KOPT-K1 (cell line): ENCODE measurements around the gene UBAP1L.

Experiments
- H3K27ac ChIP-seq: fragments of 200-600 bp; sonication (generic); 2 replicates; pipeline ENCODE4 v1.5.1; 2016; ENCODE audit warnings: antibody characterized with exemption, mild to moderate bottlenecking, low read depth, low read length; ENCODE audit not compliant: poor library complexity, severe bottlenecking
- H3K36me3 ChIP-seq: fragments of 200-600 bp; sonication (generic); 2 replicates; pipeline ENCODE4 v1.5.1; 2017; ENCODE audit warnings: antibody characterized with exemption, mild to moderate bottlenecking, low read length, moderate library complexity; ENCODE audit not compliant: insufficient read depth
- H3K9me3 ChIP-seq: fragments of 200-600 bp; sonication (generic); 2 replicates; pipeline ENCODE4 v1.5.1; 2017; ENCODE audit warnings: antibody characterized with exemption, low read length, mild to moderate bottlenecking; ENCODE audit not compliant: insufficient read depth, poor library complexity, severe bottlenecking

UBAP1L gene

GRCh38 chr15:65068403-65068788, 46.6 kb downstream of the UBAP1L start:
- no peaks in the 10 kb centered on the region for H3K36me3 ChIP-seq
- no peak overlapping the region for H3K27ac ChIP-seq
- no peaks in the 10 kb centered on the region for H3K9me3 ChIP-seq

DNA sequence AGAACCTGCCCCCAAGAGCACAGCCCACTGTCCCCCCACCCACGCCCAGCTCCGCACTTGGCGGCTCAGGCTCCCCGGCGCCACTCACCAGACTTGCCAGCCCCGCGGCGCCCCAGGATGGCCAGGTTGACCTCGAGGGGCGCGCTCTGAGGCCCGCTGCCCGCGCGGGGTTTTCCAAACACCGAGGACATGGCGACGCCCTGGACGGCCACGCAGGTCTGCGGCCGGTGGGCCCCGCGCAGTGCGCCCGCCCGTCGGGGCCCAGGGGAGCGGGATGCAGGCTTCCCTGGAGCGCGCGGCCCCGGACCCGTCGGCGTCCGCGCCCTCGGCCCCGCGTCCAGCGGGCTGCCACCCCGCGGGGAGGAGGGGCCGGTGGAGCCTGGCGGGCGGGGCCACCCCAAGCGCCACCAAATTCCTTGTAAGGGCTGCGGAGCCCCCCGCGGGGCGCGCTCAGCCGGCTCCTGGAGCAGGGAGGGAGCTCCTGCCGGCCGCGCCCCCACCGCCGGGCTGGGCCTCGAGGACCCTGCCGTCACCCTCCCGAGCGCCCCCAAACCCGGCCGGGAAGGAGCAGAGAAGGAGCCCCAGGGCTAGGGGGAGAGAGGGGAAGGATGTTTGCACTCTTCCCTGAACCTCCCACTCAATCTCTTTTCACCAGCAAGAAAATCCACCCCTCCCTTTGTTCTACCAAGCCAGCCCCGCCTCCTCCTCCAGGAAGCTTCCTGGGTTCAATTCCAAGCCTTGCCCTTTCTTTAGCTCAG, 47.2 kb downstream of the UBAP1L start, which contains the start of gene RASL12:
RASL12 (minus strand) TSS at position 347 of the 758 bp plus-strand sequence; CDS start at position 191, 156 bp downstream.
- Histone ChIP-seq H3K36me3 (no peaks in the 10 kb centered on the region), H3K27ac (no peak within 1 kb of the TSS), H3K9me3 (no peaks in the 10 kb centered on the region)

DNA sequence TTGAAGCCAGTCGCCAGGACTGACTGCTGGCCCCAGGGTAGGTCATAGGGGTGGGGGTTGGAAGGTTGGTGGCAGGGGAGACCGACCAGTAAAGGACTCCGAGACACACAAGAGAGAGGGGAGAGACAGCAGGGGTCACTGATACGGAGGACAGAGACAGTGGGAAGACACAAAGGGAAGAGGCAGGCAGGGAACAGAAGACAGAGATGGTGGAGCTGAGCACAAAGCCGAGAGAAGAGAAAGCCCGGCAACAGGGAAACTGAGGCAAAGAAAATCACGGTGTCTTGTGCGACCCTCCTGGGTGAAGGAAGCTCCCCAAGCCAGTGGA, 47.7 kb downstream of the UBAP1L start:
- Histone ChIP-seq H3K36me3 (no peaks in the 10 kb centered on the region), H3K9me3 (no peaks in the 10 kb centered on the region), H3K27ac (no peak overlapping the region)

DNA sequence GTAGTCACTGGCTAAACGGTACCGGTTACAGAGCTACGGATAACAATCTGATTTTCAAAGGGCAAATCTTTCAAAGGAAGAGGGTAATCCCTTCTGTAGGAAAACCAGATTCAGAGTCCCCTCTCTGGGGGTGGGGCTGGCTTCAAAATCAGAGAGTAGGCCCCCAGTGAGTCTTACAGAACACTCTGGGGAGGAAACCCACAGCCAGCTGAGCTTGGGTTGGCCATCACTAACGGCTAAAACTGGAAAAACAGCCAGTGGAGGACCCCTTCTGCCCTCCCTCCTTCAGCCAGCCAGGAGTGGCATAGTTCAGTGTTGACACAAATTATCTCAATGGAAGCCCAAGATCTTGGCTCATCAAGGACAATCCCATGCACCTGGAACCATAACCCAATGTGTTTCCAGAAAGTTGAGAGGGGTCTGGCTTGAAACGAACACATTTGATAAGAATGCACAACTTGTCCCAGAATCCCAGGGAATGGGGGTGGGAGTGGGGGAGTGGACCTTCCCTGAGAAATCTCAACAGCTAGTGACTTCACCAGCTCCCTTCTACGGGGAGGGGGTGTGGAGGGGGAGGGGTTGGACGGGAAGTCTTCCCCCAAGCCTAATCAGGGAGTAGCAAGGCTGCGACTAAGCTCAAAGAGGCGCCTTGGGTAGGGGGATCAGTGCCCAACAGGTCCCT, 48.2 kb downstream of the UBAP1L start:
- Histone ChIP-seq H3K9me3 (no peaks in the 10 kb centered on the region), H3K36me3 (no peaks in the 10 kb centered on the region), H3K27ac (no peak overlapping the region)

- H3K27ac ChIP-seq: no peak overlapping the region
- no peaks in the 10 kb centered on the region for H3K36me3 ChIP-seq
- H3K9me3 ChIP-seq: no peaks in the 10 kb centered on the region
These were observed 48.9 kb downstream of the UBAP1L start for GRCh38 chr15:65066001-65066634.

- Histone ChIP-seq H3K9me3 (no peaks in the 10 kb centered on the region), H3K27ac (no peak overlapping the region), H3K36me3 (no peaks in the 10 kb centered on the region)
These were observed 52.3 kb downstream of the UBAP1L start for GRCh38 chr15:65062726-65063125.

- Histone ChIP-seq H3K27ac (no peak overlapping the region), H3K36me3 (no peaks in the 10 kb centered on the region), H3K9me3 (no peaks in the 10 kb centered on the region)
These were observed 52.9 kb downstream of the UBAP1L start for GRCh38 chr15:65062061-65062460.

DNA sequence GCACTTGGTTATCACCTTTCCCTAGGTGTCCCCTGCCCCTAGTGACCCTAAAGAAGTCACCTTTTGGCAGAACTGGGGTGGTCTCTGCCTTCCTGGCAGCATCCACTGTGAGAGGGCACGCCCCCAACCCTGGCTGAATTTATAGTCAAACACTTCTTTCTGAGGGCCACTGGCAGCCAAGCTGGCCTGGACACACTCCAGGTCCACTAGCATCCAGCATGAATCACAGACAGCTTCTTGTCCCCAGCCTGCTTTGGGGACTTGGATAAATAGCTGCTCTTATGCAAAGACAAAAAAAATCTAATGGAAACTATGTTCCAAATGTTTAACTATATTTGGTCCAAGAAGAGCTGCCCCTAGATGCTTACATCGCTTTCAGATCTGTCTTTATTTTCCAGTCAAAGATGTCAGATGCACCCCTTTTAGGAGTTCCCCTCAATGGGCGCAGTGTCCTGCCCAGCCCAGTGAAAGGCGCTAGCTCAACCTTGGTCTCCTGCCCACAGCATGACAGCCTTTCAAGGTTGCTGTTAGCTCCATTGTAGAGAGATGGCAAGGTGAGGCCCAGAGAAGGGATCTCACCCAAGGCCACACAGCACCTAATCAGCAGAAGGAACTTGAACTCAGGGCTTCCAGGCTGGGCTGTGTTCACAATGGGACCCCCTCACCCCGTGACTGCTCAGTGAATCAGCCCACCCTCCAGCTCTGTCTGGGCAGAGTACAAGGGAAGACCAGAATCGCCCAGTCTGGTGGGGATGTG, 54.2 kb downstream of the UBAP1L start:
- no peak overlapping the region for H3K27ac ChIP-seq
- no peaks in the 10 kb centered on the region for H3K36me3 ChIP-seq
- H3K9me3 ChIP-seq: no peaks in the 10 kb centered on the region

DNA sequence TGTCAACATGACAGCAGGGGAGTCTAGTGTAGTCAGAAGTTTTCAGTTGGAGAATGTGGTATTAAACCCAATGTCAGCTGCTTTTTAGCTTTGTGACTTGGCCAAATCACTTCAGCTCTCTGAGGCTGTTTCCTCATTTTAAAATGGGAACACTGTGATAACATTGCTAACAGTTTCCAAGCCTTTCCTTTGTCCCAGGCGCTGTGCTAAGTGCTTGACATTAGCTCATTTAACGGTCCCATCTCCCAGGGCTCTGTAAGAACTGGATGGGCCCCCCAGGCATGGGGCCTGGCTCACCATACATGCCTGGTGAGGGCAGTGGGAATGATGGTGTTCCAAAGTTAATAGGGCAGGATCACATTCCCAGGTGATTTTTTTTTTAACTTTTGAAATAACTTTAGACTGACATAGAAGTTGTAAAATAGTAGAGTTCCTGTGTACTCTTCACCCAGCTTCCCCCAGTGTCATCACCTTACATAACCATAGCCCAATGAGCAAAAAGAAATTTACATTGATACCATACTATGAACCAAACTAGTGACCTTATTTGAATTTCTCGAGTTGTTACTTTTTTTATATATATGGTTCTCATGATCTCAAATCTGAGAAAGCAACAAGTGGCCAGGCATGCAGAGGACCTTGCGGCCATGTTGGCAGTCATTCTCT, 54.9 kb downstream of the UBAP1L start:
- Histone ChIP-seq H3K9me3 (no peaks in the 10 kb centered on the region), H3K36me3 (no peaks in the 10 kb centered on the region), H3K27ac (no peak overlapping the region)

DNA sequence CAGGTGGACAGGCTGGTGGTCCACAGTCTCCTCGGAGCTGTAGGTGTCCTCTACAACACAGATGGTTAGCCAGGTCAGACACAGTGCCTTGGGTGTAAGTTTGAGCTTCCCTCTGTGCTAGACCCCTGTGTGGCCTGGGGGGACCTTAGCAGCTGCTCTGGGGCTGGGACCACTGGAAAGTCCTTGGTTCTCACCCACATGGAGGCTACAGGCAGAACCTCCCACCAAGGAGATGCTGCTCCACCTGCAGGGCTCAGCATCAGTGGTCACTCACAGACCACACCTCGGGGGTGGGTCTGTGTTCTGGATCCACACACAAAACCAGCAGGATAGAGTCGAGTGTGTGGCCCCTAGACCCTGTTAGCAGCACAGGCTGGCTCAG, 55.6 kb downstream of the UBAP1L start:
- H3K27ac ChIP-seq: no peak overlapping the region
- H3K9me3 ChIP-seq: no peaks in the 10 kb centered on the region
- H3K36me3 ChIP-seq: no peaks in the 10 kb centered on the region

DNA sequence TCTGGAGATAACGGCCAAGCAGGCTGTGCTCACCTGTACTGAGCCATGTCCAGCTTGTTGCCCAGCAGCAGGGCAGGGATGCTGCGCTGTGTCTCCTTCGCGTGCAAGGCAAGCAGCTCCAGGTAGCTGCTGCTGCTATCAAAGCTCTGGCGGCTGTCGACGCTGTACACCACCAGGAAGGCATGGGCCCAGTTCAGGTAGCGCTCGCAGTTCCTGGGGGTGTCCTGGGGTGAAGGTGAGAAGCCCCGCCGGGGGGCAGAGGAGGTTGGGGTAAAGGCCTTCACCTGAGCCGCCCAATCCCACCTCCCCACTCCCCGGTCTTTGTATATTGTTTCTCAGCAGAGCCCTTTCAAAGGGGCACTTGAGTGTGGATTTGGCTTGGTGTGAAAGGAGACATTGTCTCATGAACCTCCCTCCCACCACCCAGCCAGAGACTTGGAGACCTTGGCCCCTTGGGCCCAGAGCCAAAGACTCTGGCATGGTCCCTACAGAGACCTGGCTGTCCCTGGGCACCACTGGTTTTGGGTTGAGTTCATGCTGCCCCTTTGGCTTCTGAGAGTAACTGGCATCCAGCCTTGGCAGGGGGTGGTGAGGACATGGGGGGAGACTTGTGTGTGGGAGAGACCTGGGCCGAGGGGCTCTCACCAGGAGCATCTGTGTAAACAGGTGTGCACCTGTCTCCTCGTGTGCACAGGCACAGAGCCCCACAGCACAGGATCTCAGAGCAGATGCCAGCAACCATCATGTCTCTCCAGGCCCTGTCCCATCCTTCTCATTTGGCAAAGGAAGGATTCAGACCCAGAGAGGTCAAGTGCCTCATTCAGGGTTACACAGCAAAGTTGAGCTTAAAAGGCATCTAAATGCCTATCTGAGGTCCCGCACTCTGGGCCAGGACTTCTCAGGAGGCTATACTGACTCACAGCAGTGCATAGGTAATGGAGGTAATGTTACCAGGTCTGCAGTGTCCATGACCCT, 56.3 kb downstream of the UBAP1L start:
- H3K9me3 ChIP-seq: no peaks in the 10 kb centered on the region
- no peak overlapping the region for H3K27ac ChIP-seq
- no peaks in the 10 kb centered on the region for H3K36me3 ChIP-seq

DNA sequence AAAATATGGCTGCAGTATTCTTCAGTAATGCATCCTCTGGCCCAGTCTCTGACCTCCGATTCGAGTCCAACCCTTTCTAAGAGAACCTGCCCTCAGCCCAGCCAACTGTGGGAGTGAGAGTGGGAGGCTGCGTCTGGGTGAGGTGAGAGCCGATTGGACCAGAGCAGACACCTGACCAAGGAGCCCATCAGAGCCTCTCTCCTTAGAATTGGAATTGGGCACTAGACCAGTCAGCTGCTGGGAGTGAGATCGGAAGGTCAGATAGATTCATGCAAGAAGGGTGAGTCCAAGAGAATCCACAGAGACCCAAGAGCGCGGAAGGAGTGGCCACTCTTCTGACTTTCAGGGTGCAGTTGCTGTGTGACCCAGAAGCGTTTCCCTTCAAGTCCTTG, 57.5 kb downstream of the UBAP1L start:
- H3K27ac ChIP-seq: no peak overlapping the region

DNA sequence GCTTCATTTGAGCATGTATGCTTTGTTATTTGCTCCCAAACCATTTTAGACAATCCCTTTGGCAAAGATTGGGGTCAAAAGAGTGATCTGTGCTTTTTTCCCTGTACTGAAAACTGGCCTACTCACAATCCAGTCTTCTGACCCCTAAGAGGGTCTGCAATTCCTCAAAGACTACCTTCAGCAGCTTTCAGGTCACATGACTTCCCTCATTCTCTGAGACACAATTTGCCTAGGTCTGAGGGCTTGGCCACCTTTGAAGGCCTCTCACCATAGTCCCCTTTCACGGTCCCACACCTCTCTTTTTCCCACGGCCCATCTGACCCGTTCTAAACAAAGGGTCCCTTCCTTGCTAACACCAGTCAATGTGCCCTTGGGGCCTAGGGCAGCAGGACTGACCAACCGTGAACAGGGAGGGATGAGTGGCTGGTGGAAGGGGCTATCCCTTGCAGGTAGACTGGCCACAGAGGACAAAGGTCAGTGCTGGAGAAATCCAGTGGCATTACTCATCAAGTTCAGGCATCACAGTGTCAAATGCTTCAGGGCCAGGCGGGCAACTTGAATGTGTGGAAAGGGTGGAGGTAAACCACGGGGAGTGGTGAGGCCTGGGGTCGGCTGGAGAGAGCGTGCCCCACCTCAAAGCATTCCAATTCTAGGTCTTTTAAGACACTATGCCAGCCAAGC, 58.0 kb downstream of the UBAP1L start:
- no peaks in the 10 kb centered on the region for H3K9me3 ChIP-seq
- H3K27ac ChIP-seq: no peak overlapping the region
- no peaks in the 10 kb centered on the region for H3K36me3 ChIP-seq

More for the DNA sequence above, 57.5 kb downstream of the UBAP1L start:
- Histone ChIP-seq H3K36me3 (no peaks in the 10 kb centered on the region), H3K9me3 (no peaks in the 10 kb centered on the region)
